ENCODE data around the gene ANKRD60.

Gene ANKRD60

GRCh38 chr20:58198901-58199355 is 29.5 kb downstream of the ANKRD60 start:
- Histone ChIP-seq H3K27ac (ENCODE audit: low read length) (no peak overlapping the region), H3K4me2 (ENCODE audit: insufficient read depth, low read length) (no peak overlapping the region)
- TF ChIP-seq CTCF (IDR thresholded peaks at IDR 0.05; ENCODE audit: borderline replicate concordance, extremely low read depth, low read length, poor library complexity, severe bottlenecking) (no peak), EZH2 (IDR thresholded peaks at IDR 0.05; ENCODE audit: borderline replicate concordance, low read depth, low read length, severe bottlenecking) (no peak)

GRCh38 chr20:58198384-58198783 is 30.1 kb downstream of the ANKRD60 start:
- Histone ChIP-seq H2AFZ (ENCODE audit: low read depth, low read length) (no peak overlapping the region), H3K27ac (ENCODE audit: low read length) (no peak overlapping the region), H3K4me2 (ENCODE audit: insufficient read depth, low read length) (no peak overlapping the region), H3K79me2 (ENCODE audit: insufficient read depth, low read length) (no peaks in the 10 kb centered on the region), H3K4me1 (ENCODE audit: insufficient read depth, low read length) (no peaks in the 10 kb centered on the region), H4K20me1 (ENCODE audit: insufficient read depth, low read length) (peaks cover 1% of the 10 kb centered on the region; the same call in 1 of the 2 replicates), H3K4me3 (ENCODE audit: low read depth in 1 of 2, low read length in 2 of 2) (no peak overlapping the region), H3K36me3 (ENCODE audit: insufficient read depth, low read length) (no peaks in the 10 kb centered on the region), H3K9ac (ENCODE audit: low read depth, low read length) (no peak overlapping the region), H3K27me3 (ENCODE audit: insufficient read depth, low read length, poor library complexity) (peaks cover 2% of the 10 kb centered on the region), H3K9me3 (ENCODE audit: insufficient read depth, low read length, severe bottlenecking) (no peaks in the 10 kb centered on the region)
- TF ChIP-seq EZH2 (IDR thresholded peaks at IDR 0.05; ENCODE audit: borderline replicate concordance, low read depth, low read length, severe bottlenecking) (no peak), CTCF (IDR thresholded peaks at IDR 0.05; ENCODE audit: borderline replicate concordance, extremely low read depth, low read length, poor library complexity, severe bottlenecking) (no peak)
- DNase-seq, result no peak
- no peak for ATAC-seq (ENCODE audit: insufficient read depth, low read depth)

More at GRCh38 chr20:58198901-58199355, 29.5 kb downstream of the ANKRD60 start:
- Histone ChIP-seq H3K79me2 (ENCODE audit: insufficient read depth, low read length) (no peaks in the 10 kb centered on the region), H3K27me3 (ENCODE audit: insufficient read depth, low read length, poor library complexity) (peaks cover 4% of the 10 kb centered on the region), H3K4me3 (ENCODE audit: low read depth in 1 of 2, low read length in 2 of 2) (no peak overlapping the region), H3K9me3 (ENCODE audit: insufficient read depth, low read length, severe bottlenecking) (no peaks in the 10 kb centered on the region), H3K4me1 (ENCODE audit: insufficient read depth, low read length) (no peaks in the 10 kb centered on the region), H3K36me3 (ENCODE audit: insufficient read depth, low read length) (no peaks in the 10 kb centered on the region), H2AFZ (ENCODE audit: low read depth, low read length) (no peak overlapping the region), H4K20me1 (ENCODE audit: insufficient read depth, low read length) (peaks cover 4% of the 10 kb centered on the region; the same call in 1 of the 2 replicates), H3K9ac (ENCODE audit: low read depth, low read length) (no peak overlapping the region)
- DNase-seq (no peak), ATAC-seq (ENCODE audit: insufficient read depth, low read depth) (no peak)

- Histone ChIP-seq H3K27ac (ENCODE audit: low read length) (no peak overlapping the region), H3K36me3 (ENCODE audit: insufficient read depth, low read length) (no peaks in the 10 kb centered on the region), H3K27me3 (ENCODE audit: insufficient read depth, low read length, poor library complexity) (peaks cover 2% of the 10 kb centered on the region), H3K4me3 (ENCODE audit: low read depth in 1 of 2, low read length in 2 of 2) (no peak overlapping the region), H3K9me3 (ENCODE audit: insufficient read depth, low read length, severe bottlenecking) (no peaks in the 10 kb centered on the region), H4K20me1 (ENCODE audit: insufficient read depth, low read length) (peaks cover 3% of the 10 kb centered on the region; the same call in 1 of the 2 replicates), H3K9ac (ENCODE audit: low read depth, low read length) (no peak overlapping the region), H2AFZ (ENCODE audit: low read depth, low read length) (no peak overlapping the region), H3K4me2 (ENCODE audit: insufficient read depth, low read length) (no peak overlapping the region), H3K79me2 (ENCODE audit: insufficient read depth, low read length) (no peaks in the 10 kb centered on the region), H3K4me1 (ENCODE audit: insufficient read depth, low read length) (no peaks in the 10 kb centered on the region)
- DNase-seq (no peak), ATAC-seq (ENCODE audit: insufficient read depth, low read depth) (no peak)
- TF ChIP-seq EZH2 (IDR thresholded peaks at IDR 0.05; ENCODE audit: borderline replicate concordance, low read depth, low read length, severe bottlenecking) (no peak), CTCF (IDR thresholded peaks at IDR 0.05; ENCODE audit: borderline replicate concordance, extremely low read depth, low read length, poor library complexity, severe bottlenecking) (no peak)
These were observed 31.3 kb downstream of the ANKRD60 start for GRCh38 chr20:58197185-58197469.
